ENCODE results near the gene ZBTB20.

ZBTB20 gene

DNA sequence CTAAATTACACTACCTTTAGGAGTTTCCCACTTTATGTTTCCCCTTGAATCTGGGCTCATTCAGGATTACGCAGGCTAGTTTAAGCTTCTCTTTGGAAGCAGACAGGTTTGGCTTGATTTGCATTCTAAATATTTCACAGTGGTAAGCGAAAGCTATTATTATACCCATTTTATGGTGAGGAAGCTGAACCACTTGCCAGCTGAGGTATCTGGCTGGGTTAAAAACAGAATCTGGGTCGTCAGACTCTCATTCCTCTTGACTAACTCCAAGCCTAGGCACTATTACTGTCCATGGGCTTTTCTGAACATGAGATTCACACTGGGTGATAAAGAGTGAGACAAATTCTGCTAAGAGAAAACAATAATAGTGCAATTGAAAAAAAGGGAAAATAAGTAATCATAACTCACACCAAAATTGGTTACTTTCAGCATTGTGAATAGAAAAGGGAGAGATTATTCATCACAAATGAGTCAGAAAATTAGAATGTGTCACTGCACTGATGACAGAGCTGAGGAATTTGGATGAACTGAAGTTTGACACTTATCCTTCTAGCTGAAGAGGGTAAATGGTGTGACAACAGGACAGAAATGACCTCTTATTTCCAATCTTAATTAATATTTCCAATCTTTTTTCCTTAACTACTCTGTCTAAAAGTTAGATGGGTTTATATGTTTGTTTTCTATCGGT, 642.0 kb downstream of the ZBTB20 start:
- DNase-seq: no peak

DNA sequence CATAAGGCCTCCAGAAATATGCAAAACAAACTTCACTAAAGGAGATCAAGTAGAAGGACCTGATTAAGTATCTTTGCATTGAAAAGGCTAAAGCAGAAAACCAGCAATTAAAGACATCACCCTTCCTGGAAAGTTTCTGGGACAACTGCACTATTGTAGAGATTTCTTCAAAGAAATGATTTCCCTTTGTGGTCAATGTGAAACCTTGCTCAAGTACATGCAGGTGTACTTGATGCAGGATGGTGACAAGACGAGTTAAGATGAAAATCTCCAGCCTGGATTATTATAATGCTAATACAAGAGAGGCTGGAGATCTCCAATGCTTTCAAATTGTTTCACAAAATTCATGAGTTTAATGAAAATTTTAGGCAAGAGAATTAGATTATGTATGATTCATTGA, 644.9 kb downstream of the ZBTB20 start:
- no peak for DNase-seq

DNA sequence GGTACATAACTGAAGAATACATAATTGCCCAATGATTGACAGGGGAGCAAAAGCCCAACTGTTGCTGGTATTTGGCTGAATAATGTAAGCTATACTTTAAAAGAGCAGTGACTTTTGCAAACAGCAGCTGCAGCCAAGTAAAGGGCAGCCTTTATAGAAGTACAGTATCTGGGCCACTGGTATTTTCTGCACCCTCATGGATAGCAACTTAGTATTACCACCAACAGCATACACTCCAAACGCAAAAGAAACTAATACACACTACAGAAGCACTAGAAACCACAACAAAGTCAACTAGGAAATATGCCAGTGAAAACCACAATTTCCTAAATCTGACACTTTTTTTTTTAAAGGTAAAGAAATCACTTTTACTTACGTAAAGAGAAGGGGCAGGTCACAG, 647.1 kb downstream of the ZBTB20 start:
- no peak for DNase-seq

DNA sequence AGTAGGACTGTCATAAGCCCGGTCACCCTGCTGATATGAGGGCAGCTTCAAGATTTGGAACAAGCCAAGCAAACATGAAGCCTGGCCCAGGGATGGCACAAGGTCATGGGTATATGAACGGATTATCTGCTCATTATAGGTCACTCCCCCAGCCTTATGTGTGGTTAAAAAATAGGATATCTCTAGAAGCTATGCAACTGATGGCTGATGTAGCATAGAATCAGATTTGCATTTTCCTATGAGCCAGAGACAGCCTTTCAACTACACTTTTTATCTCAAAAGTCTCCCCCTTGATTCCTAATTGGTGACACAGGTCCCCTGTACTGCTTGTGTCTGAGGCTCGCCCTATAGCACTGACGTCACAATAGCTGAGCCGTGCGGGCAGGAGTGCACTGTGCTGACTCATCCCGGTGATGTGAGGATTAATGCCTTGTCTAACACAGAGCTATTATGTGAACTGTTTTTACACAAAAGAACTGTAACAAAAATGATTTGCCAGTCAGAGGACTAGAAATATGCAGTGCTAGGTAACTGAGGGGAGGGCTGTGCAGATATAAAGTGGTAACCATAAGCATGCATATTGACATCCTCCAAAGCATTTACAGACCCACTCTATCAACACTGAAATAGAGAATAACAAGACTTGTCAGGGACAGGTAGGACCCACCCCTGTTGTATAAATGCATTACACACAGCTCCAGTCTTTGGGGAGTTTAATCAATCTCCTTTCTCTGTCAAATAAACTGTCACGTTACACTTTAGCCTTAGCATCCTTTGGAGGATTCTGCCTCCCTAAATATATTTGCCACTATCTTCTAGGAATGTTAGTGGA, 648.3 kb downstream of the ZBTB20 start:
- DNase-seq: no peak

DNA sequence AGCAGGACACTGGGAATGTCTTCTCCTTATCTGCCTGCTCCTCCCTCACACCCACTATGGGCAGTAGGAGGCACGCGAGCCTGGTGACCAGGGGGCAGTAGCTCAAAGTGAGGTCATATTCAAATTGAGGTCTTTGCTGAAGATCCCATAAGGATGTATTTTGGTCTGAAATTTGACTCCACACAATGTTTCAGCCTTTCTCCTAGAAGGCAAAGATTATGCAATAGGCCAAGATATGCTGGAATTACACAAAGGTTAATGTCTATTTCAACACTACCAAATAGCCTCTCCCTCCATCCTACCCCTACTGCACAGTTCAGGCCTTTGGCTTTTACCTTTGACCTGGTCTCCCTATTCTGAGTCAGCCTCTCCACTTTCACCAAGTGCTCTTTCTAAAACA, 650.2 kb downstream of the ZBTB20 start:
- DNase-seq: peak; percentile 24

DNA sequence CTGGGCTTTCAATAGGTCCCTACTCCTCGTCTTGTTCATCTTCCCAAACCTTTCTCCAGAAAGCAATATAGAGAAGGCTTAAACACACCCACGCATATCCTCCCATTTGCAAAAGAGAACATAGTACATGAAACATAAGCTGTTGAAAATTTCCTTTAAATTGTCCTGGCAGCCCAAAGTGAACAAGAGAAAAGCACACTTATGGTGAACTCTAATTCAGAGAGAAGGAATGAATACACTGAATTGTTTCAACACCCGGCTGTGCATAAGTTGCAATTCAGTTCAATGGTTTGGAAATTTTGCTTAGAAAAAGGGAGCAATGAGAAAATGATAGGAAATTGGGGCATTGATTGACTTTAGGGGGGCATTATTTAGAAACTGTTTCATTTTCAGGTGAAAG, 650.6 kb downstream of the ZBTB20 start:
- no peak for DNase-seq

DNA sequence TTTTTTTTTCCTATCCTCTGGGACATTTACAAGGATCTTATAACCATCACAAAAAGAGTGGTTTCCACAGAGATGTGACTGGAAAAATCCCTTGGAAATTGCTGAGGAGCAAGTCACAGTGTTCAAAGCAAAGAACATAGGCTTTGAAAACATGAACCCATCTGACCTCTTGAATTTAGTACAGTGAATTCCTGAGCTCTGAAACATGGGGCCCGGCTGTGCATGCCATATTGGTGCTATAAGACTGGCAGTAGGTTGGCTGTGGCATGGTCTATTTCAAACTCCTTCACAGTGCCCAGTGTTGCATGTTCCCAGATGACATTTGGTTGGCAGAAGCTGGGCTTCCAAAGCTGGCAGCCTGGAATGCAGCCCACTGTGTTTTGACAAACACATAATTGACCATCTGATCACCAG, 651.1 kb downstream of the ZBTB20 start:
- no peak for DNase-seq

DNA sequence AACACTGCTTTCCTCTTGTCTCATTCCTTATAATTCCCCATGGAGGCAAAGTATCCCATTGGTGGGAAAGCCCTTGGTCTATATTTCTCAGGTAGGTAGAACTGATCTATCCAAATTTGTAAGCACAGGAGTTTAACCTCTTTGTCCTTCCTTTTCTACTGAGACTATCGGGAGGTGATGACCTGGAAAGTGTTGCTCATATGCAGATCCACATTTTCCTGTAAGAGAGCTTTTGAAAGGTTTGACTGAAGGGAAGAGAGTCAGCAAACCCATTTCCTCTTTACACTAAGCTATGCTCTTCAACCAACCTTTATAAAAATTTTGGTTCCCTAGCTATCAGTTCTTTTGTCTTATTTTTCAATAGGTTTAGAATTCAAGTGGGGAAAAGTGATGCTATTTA, 652.6 kb downstream of the ZBTB20 start:
- no peak for DNase-seq

DNA sequence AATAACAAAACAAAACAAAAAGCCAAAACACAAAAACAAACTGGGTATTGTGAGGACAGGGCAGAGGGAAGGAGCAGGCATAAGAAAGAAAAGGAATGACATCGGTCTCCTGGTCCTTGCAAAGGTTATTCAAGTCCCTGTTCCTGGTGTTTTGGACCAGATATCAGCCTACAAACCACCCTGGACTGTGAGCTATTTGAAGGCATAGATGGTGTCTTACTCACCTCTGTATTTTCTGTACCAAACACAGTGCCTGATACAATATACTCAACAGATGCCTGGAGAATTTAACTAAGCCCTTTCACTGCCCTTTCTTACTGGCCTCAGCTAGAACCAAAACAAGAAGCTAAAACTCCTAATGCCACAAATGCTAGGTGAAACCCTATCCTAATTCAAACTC, 656.3 kb downstream of the ZBTB20 start:
- DNase-seq: no peak

DNA sequence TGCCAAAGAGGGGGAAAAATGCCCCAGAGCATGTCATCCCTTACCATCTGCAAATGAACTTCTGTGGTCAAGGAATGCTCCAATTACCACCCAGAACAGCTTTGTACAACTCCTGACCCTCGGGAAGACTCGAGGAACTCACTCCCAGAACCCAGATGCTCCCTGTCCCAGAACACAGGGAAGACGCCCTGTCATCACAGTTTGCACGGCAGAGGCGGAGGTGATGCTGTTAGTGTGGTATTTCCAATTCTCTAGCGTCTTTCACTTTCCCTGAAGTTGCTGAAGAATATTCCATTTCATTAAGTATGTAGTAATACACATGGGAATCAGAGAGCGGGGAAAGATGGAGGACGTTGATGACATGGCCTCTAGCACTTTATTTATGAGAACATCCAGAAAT, 659.6 kb downstream of the ZBTB20 start:
- no peak for DNase-seq

DNA sequence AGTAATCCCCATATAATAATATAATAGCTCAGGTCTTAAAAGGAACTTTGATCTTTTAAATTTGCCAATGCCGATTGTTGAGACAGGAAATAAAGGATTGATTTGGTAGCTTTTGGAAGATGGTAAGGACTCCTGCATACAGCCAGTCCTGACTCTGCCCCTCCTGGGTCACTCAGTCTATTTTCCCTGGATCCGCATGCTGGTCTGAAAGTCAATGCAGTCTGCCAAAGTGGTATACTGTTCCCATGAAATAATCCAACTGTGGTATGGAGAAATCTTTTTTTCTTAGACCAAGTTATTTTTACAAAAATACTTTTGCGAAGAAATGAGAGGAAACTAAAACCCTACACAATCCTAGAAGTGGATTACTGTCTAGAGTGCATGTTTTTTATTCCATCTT, 662.2 kb downstream of the ZBTB20 start:
- no peak for DNase-seq

DNA sequence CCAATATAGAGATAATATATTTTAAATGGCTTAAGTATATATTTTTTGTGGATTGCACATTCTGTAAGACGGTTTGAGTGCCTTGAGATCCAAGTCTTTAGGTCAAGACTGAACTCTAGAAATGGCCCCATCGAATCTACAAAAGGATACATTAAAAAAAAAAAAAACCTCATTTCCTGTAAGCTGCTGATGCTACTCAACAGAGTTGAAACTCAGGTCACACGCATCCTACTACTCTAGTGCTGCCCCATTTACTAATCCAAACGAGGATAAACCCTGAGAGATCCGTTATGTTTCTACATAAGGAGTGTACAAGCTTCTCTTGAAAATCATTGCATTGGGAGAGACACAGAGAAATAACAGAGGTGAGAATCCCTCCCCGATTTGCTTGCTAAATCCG, 666.0 kb downstream of the ZBTB20 start:
- DNase-seq: no peak

DNA sequence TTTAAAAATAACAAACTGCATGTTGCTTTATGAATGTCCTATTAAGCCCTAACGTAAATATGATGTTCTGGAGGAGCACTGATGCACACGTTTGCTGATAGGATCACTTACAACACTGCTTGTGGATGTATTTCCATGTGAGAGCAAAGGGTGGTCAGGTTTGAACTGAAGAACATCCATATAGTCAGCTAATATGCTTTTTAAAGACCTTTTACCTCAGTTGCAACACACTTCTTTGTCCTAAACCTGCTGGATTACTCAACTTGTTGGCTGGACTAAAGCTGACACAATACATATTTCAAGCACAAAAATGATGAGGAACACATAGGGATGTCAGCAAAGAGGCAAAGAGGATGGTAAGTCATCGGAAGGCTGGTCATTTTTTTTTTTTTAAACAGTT, 666.6 kb downstream of the ZBTB20 start:
- DNase-seq: no peak

DNA sequence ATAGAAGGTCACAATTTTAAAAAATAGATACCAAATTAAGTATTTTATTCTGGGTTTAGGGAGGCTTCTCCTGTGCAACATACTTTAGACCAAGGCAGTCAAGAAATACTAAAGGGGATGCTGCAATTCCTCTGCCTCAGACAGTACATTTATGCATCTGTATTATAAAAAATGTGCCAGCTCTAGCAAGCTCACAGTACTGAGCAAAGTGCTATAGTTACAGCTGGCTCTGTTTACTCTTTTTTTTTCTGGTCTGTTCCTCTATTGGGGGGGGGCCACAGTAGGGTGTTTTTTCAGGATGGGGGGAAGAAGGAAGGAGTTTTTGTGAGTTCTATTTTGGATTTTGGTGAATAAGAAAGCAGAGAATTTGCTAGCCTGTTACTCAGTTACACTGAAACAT, 668.3 kb downstream of the ZBTB20 start:
- DNase-seq: no peak

DNA sequence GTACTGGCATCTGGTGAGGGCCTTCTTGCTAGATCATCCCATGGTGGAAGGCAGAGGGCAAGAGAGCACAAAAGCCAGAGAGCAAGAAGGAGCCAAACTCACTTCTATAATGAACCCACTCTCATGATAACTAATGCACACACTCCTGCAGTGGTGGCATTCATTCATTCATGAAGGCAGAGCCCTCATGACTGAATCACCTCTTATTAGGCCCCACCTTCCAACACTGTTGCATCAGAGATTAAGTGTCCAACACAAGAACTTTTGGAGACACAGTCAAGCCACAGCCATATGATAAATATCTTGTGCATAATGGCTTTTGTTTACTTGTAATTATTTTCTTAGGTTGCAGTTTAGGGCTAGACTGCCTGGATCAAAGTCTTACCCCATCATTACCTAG, 670.6 kb downstream of the ZBTB20 start:
- no peak for DNase-seq

DNA sequence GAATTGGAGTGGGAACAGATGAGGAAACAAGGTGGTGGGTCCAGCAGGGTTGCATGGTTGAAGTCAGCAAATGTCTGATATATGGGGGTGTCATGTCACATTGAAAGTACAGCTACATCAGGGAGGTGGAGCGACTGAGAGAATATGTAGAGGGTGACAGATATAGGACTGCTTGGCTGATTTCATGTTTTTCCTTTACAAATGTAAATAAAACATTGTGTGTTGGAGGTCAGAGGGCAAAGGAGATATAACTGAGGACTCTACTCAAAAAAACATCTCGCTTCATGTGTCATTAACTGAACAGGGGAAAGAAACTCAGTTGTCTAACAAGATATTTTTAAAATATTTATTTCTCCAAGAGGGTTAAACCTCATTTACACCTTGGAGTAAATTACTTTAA, 675.6 kb downstream of the ZBTB20 start:
- no peak for DNase-seq

DNA sequence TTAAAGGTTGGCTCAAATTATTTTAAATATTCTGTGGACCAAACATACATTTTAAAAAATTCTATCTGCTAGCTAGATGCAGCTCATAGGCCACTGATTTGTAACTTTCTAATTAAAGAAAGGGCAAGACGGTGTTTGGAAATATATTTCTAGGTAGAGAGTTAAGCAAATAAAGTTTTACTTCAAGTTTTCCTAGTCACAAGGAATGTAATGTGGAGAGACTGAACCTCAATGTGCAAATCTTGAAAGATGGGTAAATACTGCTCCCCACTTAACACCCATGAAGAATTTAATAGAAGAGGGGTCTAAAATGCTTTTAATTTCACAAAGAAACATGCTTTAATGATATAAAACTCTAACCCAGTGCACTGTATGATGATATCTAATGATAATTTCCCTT, 678.0 kb downstream of the ZBTB20 start:
- no peak for DNase-seq

DNA sequence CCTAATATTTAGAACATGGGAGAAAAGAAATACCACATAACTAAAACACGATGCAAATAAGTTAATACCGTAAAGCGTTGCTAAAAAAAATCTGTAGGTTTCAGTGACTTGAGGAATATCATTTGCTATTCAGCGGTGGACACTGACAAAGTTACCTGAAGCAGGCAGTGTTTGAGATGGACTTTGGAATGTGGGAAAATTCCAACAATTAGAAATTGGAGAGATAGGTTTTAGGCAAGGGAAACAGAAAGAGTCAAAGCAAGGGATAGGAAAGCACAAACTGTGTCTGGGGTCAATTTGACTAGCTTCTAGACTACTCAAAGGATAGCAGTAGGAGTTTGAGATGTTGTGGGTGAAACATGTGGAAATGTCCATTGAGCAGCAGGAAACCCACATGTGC, 680.3 kb downstream of the ZBTB20 start:
- DNase-seq: no peak

DNA sequence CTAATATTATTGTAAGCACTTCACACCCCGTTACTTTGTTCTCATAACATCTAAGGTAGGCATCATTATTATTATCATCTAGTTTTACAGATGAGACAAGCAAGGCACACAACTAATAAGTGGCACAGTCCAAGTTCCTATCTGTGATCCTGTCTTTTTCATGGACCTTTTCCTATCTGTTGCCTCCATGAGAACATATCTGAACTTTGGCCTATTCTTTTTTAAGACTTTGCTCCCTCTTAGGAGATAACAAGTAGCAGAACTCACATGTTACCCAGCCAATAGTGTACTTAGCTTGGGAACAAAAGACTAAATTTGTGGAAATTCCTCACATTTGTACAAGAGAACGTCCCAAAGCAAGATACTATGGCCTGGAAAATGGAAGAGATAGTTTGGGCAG, 680.8 kb downstream of the ZBTB20 start:
- DNase-seq: no peak

DNA sequence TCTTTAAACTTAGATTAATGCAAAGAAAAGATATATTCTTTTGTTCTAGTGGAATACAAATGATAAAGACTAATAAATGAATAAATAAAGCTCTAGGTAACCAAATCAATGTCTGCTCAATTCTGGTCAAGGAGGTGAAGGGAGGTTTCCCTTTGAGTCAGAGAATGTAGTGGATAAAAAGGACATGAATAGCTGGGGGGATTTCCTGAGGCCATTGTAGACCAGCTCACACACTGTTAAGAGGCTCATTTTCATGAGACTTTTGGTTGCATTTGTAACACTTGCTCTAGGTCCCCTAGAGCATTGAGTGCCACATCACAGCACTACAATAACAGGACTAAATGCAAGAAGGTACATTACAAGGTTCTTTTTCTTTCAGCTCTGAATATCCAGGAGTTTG, 682.5 kb downstream of the ZBTB20 start:
- no peak for DNase-seq

DNA sequence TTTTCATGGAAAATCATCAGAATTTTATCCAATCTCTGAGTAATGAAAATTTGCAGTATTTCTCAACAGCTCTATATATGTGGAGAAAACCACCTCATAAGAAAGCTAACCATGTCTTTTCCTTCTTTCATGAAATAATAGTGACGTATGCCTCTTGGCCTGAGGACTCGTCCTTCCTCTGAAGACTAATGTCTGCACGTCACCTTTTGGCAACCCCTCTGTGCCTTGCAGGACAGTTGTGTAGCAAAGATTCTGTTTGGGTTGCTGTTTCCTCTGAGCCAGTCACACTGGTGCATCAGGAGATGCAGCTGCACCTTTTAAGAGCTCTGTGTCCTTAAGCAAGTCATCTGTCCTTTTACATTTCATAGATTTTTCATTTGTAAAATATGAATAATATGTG, 684.3 kb downstream of the ZBTB20 start:
- DNase-seq: no peak

DNA sequence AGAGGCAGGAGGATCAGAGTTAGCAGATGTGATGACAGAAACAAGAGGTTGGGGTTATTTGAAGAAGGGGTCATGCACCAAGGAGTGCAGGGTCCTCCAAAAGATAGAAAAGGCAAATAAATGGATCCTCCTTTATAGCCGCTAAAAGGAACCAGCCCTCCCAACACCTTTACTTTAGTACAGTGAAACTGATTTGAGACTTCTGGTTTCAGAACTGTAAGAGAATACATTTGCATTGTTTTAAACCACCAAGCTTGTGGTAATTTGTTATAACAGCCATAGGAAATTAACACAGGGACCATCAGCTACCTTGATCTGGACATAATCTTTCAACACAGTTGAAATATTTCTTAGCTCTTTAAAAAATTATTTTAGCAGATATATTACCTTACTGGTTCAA, 686.6 kb downstream of the ZBTB20 start:
- no peak for DNase-seq

DNA sequence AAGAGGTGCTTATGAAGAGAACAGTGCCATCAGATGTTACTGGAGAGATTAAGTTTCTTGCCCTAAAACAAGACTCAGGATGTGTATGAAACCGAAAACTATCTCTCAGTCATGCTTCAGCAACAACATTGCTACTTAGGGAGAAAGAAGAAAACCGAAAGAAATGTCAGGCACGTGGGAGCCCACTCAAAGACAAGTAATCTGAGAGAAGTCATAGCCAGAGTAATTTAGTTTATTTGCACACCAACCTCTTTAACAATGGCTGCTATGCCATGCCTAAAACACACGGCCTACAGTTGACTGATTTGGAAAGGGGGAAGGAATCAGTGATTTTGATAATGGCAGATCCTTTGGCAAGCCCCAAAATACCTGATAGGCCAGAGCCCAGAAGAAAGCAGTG, 690.3 kb downstream of the ZBTB20 start:
- no peak for DNase-seq

DNA sequence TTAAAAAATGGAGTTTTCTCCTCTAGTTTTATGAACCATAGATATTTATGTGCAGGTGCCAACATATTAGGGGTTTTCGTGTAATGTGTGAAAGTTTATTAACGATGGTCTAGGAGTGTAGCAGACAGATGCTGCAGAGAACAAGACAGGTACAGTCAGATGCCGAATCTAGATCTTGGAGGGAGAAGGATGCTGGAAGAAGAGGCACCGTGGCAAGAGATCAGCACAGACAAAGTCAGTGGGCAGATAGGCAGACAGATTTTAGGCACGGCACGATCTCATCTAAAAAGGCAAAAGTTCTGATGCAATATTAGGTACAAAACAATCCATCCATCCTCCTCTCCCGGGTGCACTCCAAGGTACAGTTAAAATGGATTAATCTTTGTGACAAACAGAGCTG, 691.7 kb downstream of the ZBTB20 start:
- DNase-seq: no peak

Measured in inflammatory macrophage treated with lipopolysaccharide for 4 hours (primary cell).